Activated naive CD8-positive, alpha-beta T cell (primary cell): ENCODE data around the gene ZNF365.
A peak's percentile ranks its signal among the peaks of the same experiment; 100 is the strongest.

ENCODE experiments used
- H3K27ac Mint-ChIP-seq: one replicate; pipeline ENCODE4 v1.8.0; 2021; ENCODE audit warnings: mixed read lengths
- H3K27me3 Mint-ChIP-seq: one replicate; pipeline ENCODE4 v1.8.0; 2021; ENCODE audit warnings: mixed read lengths
- H3K36me3 Mint-ChIP-seq: one replicate; pipeline ENCODE4 v1.8.0; 2021; ENCODE audit warnings: mixed read lengths
- H3K4me1 Mint-ChIP-seq: one replicate; pipeline ENCODE4 v1.8.0; 2021; ENCODE audit warnings: low read depth, mixed read lengths
- H3K4me3 Mint-ChIP-seq: one replicate; pipeline ENCODE4 v1.8.0; 2021; ENCODE audit warnings: mild to moderate bottlenecking, mixed read lengths
- H3K9me3 Mint-ChIP-seq: one replicate; pipeline ENCODE4 v1.8.0; 2021; ENCODE audit warnings: low read depth, mixed read lengths

The ZNF365 gene

GRCh38 chr10:62373995-62374861, at the start of gene ZNF365:
Gene ZNF365, plus strand, starts transcription at chr10:62374369. Its CDS starts 1,825 bp downstream, at chr10:62376194.
- Mint-ChIP-seq H3K4me3 (peak within 1 kb of the TSS; percentile 84), H3K4me1 (peaks cover 5% of the 10 kb centered on the region), H3K27me3 (peaks cover 20% of the 10 kb centered on the region), H3K9me3 (no peaks in the 10 kb centered on the region), H3K27ac (no peak within 1 kb of the TSS), H3K36me3 (peaks cover 3% of the 10 kb centered on the region)

- Mint-ChIP-seq H3K27me3 (peaks cover 10% of the 10 kb centered on the region), H3K27ac (no peak overlapping the region), H3K36me3 (no peaks in the 10 kb centered on the region), H3K4me1 (no peaks in the 10 kb centered on the region), H3K4me3 (no peak overlapping the region), H3K9me3 (no peaks in the 10 kb centered on the region)
Observed at GRCh38 chr10:62326176-62326575, 48.0 kb upstream of the ZNF365 start.

- no peak overlapping the region for H3K27ac Mint-ChIP-seq
- H3K4me3 Mint-ChIP-seq, result no peak overlapping the region
- H3K27me3 Mint-ChIP-seq, result peaks cover 4% of the 10 kb centered on the region
- H3K36me3 Mint-ChIP-seq, result peaks cover 4% of the 10 kb centered on the region
- H3K9me3 Mint-ChIP-seq, result peaks cover 7% of the 10 kb centered on the region
- H3K4me1 Mint-ChIP-seq, result no peaks in the 10 kb centered on the region
Observed at GRCh38 chr10:62327885-62328284, 46.3 kb upstream of the ZNF365 start.

GRCh38 chr10:62330213-62330612, 44.0 kb upstream of the ZNF365 start:
- Mint-ChIP-seq H3K4me3 (no peak overlapping the region), H3K4me1 (no peaks in the 10 kb centered on the region), H3K36me3 (peaks cover 4% of the 10 kb centered on the region), H3K9me3 (peaks cover 16% of the 10 kb centered on the region), H3K27ac (no peak overlapping the region), H3K27me3 (peaks cover 5% of the 10 kb centered on the region)

GRCh38 chr10:62332406-62332805, 41.8 kb upstream of the ZNF365 start:
- Mint-ChIP-seq H3K4me1 (no peaks in the 10 kb centered on the region), H3K27ac (no peak overlapping the region), H3K27me3 (peaks cover 8% of the 10 kb centered on the region), H3K36me3 (peaks cover 4% of the 10 kb centered on the region), H3K9me3 (peaks cover 16% of the 10 kb centered on the region), H3K4me3 (no peak overlapping the region)

GRCh38 chr10:62333135-62333889, 40.9 kb upstream of the ZNF365 start:
- Mint-ChIP-seq H3K9me3 (peaks cover 16% of the 10 kb centered on the region), H3K36me3 (peaks cover 4% of the 10 kb centered on the region), H3K4me1 (no peaks in the 10 kb centered on the region), H3K4me3 (no peak overlapping the region), H3K27ac (no peak overlapping the region), H3K27me3 (peaks cover 9% of the 10 kb centered on the region)

GRCh38 chr10:62333988-62334682, 40.0 kb upstream of the ZNF365 start:
- Mint-ChIP-seq H3K9me3 (peaks cover 16% of the 10 kb centered on the region), H3K4me3 (no peak overlapping the region), H3K27me3 (peaks cover 9% of the 10 kb centered on the region), H3K27ac (no peak overlapping the region), H3K4me1 (no peaks in the 10 kb centered on the region), H3K36me3 (peaks cover 4% of the 10 kb centered on the region)

- Mint-ChIP-seq H3K27me3 (peaks cover 10% of the 10 kb centered on the region), H3K4me3 (no peak overlapping the region), H3K9me3 (peaks cover 22% of the 10 kb centered on the region), H3K4me1 (no peaks in the 10 kb centered on the region), H3K36me3 (peaks cover 6% of the 10 kb centered on the region), H3K27ac (no peak overlapping the region)
Observed at GRCh38 chr10:62335326-62335725, 38.8 kb upstream of the ZNF365 start.

- H3K27me3 Mint-ChIP-seq, result peaks cover 10% of the 10 kb centered on the region
- H3K4me1 Mint-ChIP-seq, result no peaks in the 10 kb centered on the region
- H3K27ac Mint-ChIP-seq, result no peak overlapping the region
- H3K36me3 Mint-ChIP-seq, result peaks cover 6% of the 10 kb centered on the region
- H3K4me3 Mint-ChIP-seq, result no peak overlapping the region
- H3K9me3 Mint-ChIP-seq, result peaks cover 27% of the 10 kb centered on the region
Observed at GRCh38 chr10:62336404-62336803, 37.8 kb upstream of the ZNF365 start.

- Mint-ChIP-seq H3K36me3 (peaks cover 13% of the 10 kb centered on the region), H3K4me3 (no peak overlapping the region), H3K9me3 (peaks cover 25% of the 10 kb centered on the region), H3K4me1 (no peaks in the 10 kb centered on the region), H3K27ac (no peak overlapping the region), H3K27me3 (peaks cover 10% of the 10 kb centered on the region)
Observed at GRCh38 chr10:62341419-62341818, 32.8 kb upstream of the ZNF365 start.

GRCh38 chr10:62343000-62343399, 31.2 kb upstream of the ZNF365 start:
- Mint-ChIP-seq H3K27ac (no peak overlapping the region), H3K4me3 (no peak overlapping the region), H3K27me3 (peaks cover 8% of the 10 kb centered on the region), H3K36me3 (peaks cover 15% of the 10 kb centered on the region), H3K9me3 (peaks cover 30% of the 10 kb centered on the region), H3K4me1 (no peaks in the 10 kb centered on the region)

GRCh38 chr10:62348029-62348428, 26.1 kb upstream of the ZNF365 start:
- Mint-ChIP-seq H3K9me3 (peaks cover 38% of the 10 kb centered on the region), H3K27me3 (peaks cover 5% of the 10 kb centered on the region), H3K36me3 (peaks cover 22% of the 10 kb centered on the region), H3K4me1 (peaks cover 12% of the 10 kb centered on the region), H3K4me3 (no peak overlapping the region), H3K27ac (no peak overlapping the region)

- Mint-ChIP-seq H3K4me3 (peak overlapping the region; percentile 21), H3K27me3 (peaks cover 4% of the 10 kb centered on the region), H3K4me1 (peaks cover 23% of the 10 kb centered on the region), H3K36me3 (peaks cover 13% of the 10 kb centered on the region), H3K27ac (peak overlapping the region; percentile 87), H3K9me3 (peaks cover 35% of the 10 kb centered on the region)
Observed at GRCh38 chr10:62352356-62352970, 21.7 kb upstream of the ZNF365 start.

- Mint-ChIP-seq H3K4me3 (no peak overlapping the region), H3K9me3 (peaks cover 19% of the 10 kb centered on the region), H3K36me3 (peaks cover 5% of the 10 kb centered on the region), H3K4me1 (peaks cover 27% of the 10 kb centered on the region), H3K27me3 (peaks cover 4% of the 10 kb centered on the region), H3K27ac (no peak overlapping the region)
Observed at GRCh38 chr10:62354916-62355315, 19.3 kb upstream of the ZNF365 start.
